ENCODE data around the gene RAX2. TPM values are rescaled to one million over a fixed set of nuclear protein-coding genes. Genes with fewer than 3 reads are reported as not detected.

Gene RAX2
- total and polyA plus RNA-seq, 10 donors: not detected

DNA sequence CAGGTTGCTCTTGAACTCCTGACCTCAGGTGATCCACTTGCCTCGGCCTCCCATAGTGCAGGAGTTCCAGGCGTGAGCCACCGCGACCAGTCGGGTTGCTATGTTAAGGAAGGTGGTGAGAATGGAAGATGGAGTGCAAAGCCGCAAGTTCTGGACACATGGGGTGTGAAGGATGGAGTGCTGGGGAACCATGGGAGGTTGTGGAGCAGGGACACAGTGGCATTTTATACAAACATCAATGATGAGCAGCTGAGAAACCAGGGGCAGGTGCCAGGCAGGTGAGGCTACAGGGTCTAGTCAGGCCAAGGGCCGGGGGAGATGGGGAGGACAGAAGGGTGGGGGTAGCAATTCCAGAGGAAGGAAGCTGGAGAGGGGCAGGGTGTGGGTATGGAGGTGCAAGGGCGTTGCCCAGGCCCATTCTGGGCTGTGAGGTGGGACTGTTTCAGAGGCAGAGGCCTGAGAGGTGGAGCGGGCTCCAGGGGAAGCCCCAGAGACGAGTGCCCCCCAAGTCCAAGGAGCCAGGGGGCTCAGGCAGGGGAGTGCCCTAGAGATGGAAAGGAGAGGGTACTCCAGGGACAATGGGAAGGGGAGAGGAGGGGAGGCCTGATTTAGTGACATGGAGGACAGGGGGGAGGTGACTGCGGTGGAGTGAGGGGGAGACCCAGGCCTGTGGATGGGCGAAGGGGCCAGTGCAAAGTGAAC is 1.9 kb upstream of the RAX2 start:
- Histone ChIP-seq H3K4me3 (no peak overlapping the region), H3K4me1 (no peaks in the 10 kb centered on the region), H3K27me3 (replicated peaks in 1 of 7) (peaks cover 0 to 4% (median 0%) of the 10 kb centered on the region in 7 donors), H3K27ac (no peak overlapping the region), H3K9me3 (no peaks in the 10 kb centered on the region), H3K36me3 (peaks cover 0 to 15% (median 5%) of the 10 kb centered on the region in 6 donors)
- no peak for TF ChIP-seq POLR2A (IDR thresholded peaks at IDR 0.05)
- TF ChIP-seq POLR2AphosphoS5 (IDR thresholded peaks at IDR 0.05): no peak
- 79 to 90% (median 83%) methylated on average over 12 of the region's 12 CpGs for WGBS, 5 donors
- DNase-seq: no peak
- intact Hi-C loops (cut with DNase I; ENCODE audit: low total_unique reads): loop anchor here (10.0 kb wide), 1 partner anchor 51 kb away; no protein-coding TSS in a partner anchor

- intact Hi-C loops (cut with DNase I; ENCODE audit: low total_unique reads): loop anchor here (10.0 kb wide), 1 partner anchor 54 kb away; no protein-coding TSS in a partner anchor
- Histone ChIP-seq H3K27me3 (replicated peaks in 1 of 7) (no peaks in the 10 kb centered on the region), H3K27ac (no peak overlapping the region), H3K36me3 (peaks cover 0 to 42% (median 31%) of the 10 kb centered on the region in 6 donors), H3K4me1 (peaks cover 0 to 12% (median 2%) of the 10 kb centered on the region in 6 donors), H3K9me3 (no peaks in the 10 kb centered on the region), H3K4me3 (no peak overlapping the region)
- no peak for TF ChIP-seq POLR2A (IDR thresholded peaks at IDR 0.05)
- TF ChIP-seq POLR2AphosphoS5 (IDR thresholded peaks at IDR 0.05): no peak
- no peak for TF ChIP-seq CTCF (IDR thresholded peaks at IDR 0.05 in 8 of 11, conservative IDR thresholded peaks at IDR 0.05 in 3 of 11)
- DNase-seq: no peak
- WGBS, 5 donors: 84 to 92% (median 86%) methylated on average over 31 to 35 of the region's 35 CpGs
These were observed 775 bp downstream of the RAX2 start for GRCh38 chr19:3771000-3771905.

DNA sequence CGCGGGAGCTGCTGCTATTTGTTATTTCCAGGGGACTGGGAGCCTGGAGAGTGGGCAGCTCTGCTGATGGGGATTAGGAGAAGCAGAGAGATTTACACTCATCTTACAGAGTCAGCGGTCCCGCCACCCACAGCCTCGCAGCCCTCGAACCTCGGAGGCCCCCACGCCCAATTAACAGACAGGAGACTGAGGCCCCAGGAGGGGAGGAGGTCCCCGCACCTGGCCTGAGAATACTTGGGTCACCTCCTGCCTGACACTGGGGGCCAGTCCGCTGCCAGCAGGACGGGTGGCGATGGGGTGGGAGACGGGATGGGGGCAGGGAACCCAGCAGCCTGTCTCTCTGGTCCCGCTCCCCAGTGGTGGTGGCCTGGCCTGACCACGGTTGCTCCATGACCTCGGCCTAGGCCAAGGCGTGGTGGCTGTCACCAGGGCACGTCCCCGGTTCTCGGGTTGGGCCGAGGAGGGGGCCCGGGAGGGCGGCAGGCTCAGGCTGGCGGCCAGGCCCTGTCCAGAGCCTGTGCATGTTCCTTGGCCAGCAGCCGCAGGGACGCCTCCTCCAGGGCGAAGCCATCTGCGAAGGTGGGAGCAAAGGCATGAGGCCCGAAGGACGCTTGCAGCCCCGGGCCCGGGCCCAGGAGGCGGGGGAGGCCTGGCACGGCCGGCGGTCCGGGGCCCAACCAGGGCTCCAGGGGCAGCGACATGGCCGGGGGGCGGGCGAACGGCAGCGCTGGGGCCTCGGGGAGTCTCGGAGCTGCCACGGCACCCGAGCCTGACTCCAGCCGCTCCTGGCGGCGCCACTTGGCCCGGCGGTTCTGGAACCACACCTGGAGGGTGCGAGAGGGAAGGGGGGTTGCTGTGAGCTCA is 1.7 kb downstream of the RAX2 start:
- WGBS, 5 donors: 88 to 91% (median 88%) methylated on average over 42 to 53 of the region's 53 CpGs
- H3K4me3 ChIP-seq: no peak overlapping the region
- no peaks in the 10 kb centered on the region for H3K9me3 ChIP-seq
- TF ChIP-seq POLR2A (IDR thresholded peaks at IDR 0.05): no peak
- TF ChIP-seq POLR2AphosphoS5 (IDR thresholded peaks at IDR 0.05): peak in 1 of 3 donors; percentile 22
- DNase-seq: no peak
- peaks cover 0 to 15% (median 2%) of the 10 kb centered on the region in 6 donors for H3K4me1 ChIP-seq
- no peak overlapping the region for H3K27ac ChIP-seq
- intact Hi-C loops (cut with DNase I; ENCODE audit: low total_unique reads): loop anchor here (10.0 kb wide), 1 partner anchor 54 kb away; no protein-coding TSS in a partner anchor
- H3K36me3 ChIP-seq: peaks cover 0 to 51% (median 39%) of the 10 kb centered on the region in 6 donors
- no peaks in the 10 kb centered on the region for H3K27me3 ChIP-seq (replicated peaks in 1 of 7)

DNA sequence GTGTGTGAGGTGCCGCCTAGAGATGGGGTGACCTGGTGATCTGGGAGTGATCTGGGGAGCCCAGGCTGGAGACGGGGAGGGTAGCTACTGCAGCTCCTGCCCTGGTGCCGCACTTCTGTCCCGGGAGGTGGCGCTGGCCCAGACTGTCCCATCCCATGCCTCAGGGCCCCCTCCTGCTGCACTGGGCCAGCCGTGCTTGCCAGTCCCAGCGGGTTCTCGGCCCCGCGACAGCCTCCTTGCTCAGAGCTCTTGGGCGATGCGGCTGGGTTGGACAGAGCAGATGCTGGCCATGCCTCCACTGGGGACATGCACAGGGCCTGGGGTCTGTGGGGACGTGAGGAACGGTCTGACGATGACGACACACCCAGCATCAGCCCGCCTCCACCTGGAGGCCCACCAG is 2.5 kb downstream of the RAX2 start:
- Histone ChIP-seq H3K27ac (no peak overlapping the region), H3K9me3 (no peaks in the 10 kb centered on the region), H3K4me1 (peaks cover 0 to 15% (median 2%) of the 10 kb centered on the region in 6 donors), H3K4me3 (no peak overlapping the region), H3K27me3 (replicated peaks in 1 of 7) (no peaks in the 10 kb centered on the region), H3K36me3 (peaks cover 0 to 56% (median 44%) of the 10 kb centered on the region in 6 donors)
- intact Hi-C loops (cut with DNase I; ENCODE audit: low total_unique reads): no loop called here
- no peak for DNase-seq
- WGBS, 5 donors: 89 to 94% (median 92%) methylated on average over 2 to 17 of the region's 17 CpGs
- TF ChIP-seq POLR2A (IDR thresholded peaks at IDR 0.05): no peak
- TF ChIP-seq CTCF (IDR thresholded peaks at IDR 0.05 in 8 of 11, conservative IDR thresholded peaks at IDR 0.05 in 3 of 11): no peak
- no peak for TF ChIP-seq POLR2AphosphoS5 (IDR thresholded peaks at IDR 0.05)
